ENCODE measurements around the gene CCDC60.

CCDC60 gene

DNA sequence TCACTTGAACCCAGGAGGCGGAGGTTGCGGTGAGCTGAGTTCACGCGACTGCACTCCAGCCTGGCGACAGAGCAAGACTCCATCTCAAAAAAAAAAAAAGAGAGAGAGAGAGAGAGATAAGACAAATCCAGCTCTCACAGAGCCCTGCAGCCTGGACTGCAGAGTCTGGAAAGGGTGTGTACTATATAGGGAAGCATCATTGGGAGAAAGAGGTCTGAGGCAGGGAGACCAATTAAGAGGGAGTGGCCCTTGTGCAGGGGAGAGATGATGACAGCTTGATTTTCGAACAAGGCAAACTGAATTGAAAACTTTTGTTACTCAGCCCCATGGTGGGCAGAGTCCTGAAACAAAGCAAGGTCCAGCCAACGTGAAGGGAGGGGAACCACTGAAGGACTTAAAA is 116.2 kb downstream of the CCDC60 start:
- DNase-seq = no peak

DNA sequence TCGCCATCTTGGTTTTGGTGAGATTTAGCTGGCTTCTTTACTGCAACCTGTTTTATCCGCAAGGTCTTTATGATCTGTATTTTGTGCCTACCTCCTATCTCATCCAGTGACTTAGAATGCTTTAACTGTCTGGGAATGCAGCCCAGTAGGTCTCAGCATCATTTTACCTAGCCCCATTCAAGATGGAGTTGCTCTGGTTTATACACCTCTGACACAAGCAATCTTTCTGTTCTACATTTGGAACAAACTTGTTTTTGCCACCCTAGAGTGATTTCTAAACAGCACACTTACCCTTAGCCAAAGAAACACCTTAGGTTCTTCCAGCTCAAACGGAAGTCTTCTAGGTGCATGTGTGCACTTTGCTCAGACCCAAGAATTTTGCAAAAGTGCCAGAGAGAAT is 122.3 kb downstream of the CCDC60 start:
- DNase-seq = no peak

DNA sequence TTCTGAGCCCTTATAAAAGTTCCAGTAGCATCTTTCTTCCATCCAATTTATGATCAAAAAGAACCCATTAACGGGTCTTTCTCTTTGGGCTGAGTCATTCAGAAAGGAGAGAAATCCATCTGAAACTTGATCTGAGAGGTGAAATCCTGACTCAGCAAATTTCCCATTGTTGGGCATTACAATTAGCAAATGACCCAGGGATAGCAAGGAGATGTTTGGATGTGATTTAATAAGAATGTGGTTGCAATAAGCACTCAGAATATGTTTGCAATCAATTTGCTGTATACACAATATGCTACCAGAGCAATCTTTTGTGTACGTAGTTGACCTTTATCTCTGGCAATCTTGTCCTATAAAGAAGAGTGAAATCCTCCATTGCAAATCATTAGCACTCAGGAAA is 122.7 kb downstream of the CCDC60 start:
- DNase-seq = no peak

DNA sequence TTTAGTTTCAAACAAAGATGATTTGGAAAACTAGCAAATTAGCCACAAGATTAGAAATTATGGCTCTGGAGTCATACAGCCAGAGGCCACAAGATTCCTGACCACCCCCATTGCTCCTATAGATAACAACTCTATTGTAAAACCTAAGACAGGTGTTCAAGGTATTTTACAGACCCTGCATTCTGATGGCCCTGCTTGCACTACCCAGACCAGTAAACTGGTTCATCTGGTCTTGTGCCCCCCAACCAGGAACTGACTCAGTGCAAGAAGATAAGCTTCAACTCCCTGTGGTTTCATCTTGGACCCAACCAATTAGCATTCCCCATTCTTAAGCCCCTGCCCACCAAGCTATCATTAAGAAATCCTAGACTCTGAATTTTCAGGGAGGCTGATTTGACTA is 125.0 kb downstream of the CCDC60 start:
- DNase-seq = no peak

DNA sequence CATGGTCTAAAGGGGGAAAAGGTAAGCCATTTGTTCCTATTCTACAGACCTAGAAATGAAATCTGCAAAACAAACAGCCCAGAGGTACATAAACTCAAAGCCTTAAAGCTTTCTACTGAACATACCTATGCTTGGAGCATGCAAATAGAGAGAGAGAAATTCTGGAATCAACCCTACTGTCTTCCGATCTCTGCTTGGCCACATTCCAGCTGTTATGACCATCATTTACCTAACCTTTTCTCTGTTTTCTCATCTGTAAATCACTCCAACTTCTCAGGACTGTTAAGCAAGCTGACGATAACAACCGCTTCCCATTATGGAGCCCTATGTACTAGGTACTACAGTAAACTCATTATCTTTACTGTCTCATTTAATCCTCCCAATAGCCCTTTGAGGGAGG is 126.3 kb downstream of the CCDC60 start:
- DNase-seq = no peak

DNA sequence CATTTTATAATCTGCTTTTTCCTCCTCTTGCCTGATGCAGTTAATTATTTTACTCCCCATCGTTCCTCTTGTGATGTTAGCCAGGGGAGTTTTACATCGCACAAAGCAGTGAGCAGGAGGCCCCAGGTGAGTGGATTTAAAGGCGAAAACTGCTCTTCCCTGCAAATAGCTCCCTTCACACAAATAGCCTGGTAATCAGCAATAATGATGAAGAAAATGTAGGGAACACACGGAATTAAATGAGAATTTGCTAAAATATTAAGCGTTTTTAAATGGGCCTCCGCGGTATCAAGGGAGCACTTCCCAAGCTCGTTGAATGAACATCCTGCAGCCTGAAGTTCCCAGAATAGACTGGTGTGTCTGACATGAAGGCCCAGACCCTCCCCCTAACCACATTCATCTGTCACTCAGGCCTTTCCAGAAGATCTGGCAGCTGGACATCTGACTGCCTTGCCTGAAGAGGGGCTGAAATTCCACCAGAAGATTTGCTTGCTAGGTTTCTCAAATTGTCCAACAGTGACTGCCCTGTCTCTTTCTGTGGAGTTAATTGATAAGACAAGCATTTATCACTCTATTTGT is 127.2 kb downstream of the CCDC60 start:
- DNase-seq = no peak

DNA sequence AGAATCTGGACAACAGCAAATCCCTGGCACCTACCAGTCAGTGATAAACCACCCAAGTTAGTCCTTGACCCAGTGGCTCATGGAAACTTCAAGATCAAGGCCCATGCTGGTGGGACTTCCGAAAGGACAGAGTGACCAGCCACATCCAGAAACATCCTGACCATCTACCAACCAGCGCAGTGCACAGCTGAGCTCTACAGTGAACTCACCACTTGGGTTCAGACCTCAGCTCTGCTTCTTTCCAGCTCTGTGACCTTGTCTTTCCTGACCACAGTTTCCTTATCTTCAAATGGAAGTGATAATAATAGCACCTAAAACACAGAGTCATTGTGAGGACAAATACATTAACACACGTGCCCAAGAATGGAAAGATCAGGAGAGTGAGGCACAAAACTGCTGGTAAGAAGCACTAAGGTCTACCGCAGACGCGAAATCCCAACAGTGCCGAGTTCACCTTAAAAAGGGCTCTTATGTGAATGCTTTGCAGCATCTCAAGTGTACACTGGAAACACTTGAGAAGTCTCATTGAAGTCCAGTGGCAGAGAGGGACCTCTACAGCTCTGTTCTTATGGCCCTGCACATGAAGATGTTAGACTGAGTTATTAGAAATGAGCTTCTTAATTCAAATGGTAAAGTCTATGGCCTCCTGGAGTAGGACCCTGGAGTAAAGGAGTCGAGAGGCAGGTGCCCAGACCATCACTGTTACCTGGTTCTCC is 128.8 kb downstream of the CCDC60 start:
- no peak for DNase-seq

DNA sequence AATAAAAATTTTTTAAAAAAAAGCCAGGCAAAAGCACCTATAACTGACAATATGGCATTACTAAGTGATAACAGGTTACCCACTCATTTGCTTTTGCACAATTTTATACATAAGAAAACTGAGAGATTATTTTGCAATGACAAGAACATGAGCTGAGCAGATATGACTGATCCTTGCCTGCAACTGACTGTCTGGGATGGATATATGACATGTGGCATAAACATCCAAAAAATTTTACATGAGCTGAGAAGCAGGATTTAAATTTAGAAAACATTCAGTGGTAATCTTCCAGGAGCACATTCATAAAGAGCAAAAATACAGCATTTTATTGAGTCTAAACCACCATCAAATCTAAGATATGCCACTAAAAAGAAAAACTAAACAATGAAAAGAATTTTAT is 133.8 kb downstream of the CCDC60 start:
- DNase-seq = no peak

DNA sequence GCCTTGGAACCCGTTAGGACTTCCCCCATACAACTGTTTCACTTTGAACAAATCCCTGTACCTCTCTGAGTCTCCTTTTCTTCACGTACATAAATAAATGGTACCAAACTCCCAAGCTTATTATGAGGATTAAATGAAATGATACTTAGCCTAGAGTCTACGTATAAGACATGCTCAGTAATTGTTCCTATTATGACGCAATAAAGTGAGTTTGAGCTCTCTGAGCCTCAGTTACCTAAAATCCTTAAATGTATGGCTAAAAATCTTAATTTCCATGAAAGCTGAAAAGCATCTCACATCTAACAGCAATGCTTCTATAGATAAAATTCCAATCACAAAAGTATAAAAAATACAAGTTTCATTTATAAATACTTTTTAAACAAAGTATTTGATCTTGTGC is 141.1 kb downstream of the CCDC60 start:
- DNase-seq = no peak

DNA sequence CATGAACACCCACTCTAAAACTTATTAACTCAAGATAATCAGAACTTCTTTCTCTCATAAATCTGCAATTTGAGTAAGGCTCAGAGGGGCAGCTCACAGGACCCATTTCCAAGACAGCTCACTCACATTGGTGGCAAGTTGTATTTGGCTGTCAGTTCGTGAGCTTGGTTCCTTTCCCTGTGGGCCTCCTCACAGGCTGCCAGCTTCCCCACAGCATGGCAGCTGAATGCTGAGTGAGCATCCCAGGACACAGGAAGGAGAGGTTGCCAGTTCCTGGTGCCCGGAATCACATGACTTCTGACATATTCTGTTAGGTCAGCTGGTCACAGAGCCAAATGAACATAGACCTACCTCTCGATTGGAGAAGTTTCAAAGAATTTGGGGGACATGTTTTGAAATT is 142.4 kb downstream of the CCDC60 start:
- no peak for DNase-seq

DNA sequence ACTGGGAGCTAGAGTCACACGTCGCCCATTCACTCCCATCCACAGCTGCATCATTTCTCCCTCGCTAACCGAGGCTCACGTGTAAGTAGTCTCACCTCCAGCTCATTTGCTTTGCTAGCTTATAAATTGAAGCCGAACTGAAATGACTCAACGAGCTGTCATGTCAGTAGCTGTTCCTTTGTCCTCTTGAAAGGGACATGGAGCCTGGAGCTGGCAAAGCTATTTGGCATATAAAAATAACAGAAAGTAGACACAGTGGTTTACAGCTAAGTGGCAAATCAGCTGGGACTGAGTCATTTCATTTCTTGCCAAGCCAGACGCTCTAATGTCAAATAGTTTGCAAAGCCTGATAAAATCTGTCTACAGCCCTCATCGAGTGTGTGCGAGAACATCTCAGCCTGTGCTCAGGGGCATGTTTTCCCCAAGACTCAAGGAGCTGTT is 144.6 kb downstream of the CCDC60 start:
- DNase-seq = no peak

DNA sequence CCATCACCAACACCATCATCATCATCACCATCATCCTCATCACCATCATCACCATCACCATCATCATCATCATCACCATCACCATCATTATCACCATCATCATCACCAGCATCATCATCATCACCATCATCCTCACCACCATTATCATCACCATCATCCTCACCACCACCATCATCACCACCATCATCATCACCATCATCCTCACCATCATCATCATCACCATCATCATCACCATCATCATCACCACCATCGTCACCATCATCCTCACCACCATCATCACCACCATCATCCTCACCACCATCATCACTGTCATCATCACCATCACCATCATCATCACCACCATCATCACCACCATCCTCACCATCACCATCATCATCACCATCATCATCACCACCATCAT is 146.0 kb downstream of the CCDC60 start:
- no peak for DNase-seq

DNA sequence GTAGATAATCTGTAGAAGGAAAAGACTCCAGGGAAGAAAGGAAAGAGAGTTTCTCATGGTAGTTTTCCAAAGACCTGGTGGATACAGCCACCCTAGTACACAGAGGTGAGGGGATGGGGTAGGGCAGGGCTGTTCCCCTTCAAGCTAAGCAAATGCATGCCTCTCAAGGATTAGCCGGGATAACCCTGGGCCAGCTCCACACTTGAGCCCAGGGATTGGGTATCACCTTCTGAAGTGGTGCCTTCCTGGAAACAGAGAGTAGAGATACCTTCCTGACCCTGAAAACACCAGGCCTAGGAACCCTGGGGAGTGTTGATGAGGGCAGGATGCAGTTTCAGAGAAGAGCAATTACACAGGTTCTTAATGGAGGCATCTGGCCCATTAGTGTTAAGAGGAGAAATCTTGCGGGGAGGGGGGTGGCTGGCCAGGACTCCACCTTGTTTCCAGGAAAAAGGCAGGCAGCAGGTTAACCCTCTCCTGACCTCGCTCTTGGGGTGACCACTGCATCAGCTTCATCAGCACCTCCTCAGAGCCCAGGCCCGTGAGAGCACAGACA is 152.1 kb downstream of the CCDC60 start:
- no peak for DNase-seq

DNA sequence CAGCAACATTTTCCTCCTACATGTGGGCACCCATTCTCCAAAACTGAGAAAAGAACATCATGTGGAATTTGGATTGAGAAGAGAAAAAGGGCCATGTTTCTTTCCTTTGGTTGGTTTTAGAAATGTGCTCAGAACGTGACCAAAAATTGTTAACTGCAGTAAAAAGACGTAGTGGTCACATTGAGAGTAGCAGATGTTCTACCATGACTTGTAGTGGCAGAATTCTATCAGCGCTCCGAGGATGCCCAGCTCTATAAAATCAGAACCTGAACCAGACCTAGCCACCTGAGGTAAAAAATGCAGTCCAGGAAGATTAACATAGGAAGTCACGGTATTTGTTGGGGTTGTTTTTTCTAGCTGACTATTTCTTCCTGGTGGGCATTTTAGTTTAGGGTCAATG is 157.3 kb downstream of the CCDC60 start:
- no peak for DNase-seq

DNA sequence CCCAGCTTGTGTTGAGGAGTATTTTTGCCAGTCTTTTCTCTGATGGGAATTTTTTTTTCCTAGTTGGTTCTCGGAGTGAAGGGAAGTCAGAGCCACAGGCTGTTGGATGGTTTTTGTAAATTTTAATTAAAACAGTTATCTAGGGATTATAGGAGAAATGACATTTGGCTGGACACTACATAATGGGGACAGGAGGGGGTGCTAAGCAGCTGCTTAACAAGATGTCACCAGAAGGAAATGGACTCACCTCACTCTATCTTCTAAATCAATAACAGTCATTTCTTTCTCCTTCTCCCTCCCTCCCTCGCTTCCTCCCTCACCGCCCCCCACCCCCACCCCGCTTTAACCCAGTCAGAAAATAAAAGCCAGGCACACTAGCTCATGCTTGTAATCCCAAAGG is 165.7 kb downstream of the CCDC60 start:
- DNase-seq = no peak

DNA sequence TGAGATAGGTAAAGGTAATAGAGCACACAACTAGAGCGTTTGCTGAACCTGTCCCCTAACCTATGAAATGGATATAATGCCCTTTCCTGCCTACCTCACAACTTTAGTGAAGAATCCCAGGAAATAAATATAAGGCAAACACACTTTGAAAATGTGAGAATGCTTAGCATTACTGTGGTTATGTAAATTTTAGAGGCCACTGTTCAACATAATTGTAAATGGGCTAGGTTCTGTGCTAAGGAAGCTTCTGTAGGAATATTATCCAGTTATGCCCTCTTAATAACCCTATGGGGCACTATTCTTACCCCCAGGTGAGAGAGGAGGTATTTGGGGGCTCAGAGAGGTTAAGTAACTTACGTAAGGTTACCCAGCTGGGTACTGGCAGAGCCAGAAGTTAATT is 166.5 kb downstream of the CCDC60 start:
- no peak for DNase-seq

DNA sequence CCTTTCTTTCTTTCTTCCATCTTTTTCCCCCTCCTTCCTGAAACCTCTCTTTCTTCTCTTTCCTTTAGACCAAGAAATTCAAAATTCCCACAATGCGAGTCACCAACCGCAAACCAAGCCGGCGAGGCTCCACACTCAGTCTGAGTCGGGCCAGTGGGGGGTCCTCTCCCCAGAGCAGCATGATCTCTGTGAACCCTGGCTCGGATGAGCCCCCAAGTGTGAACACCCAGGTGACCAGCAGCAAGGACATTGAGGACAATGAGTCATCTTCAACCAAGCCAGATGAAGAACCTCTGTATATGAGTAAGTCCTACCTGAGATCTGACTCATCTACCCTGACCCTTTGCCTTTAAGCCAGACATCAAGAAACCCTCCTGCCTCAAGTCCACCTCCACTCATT is 170.5 kb downstream of the CCDC60 start:
- no peak for DNase-seq

DNA sequence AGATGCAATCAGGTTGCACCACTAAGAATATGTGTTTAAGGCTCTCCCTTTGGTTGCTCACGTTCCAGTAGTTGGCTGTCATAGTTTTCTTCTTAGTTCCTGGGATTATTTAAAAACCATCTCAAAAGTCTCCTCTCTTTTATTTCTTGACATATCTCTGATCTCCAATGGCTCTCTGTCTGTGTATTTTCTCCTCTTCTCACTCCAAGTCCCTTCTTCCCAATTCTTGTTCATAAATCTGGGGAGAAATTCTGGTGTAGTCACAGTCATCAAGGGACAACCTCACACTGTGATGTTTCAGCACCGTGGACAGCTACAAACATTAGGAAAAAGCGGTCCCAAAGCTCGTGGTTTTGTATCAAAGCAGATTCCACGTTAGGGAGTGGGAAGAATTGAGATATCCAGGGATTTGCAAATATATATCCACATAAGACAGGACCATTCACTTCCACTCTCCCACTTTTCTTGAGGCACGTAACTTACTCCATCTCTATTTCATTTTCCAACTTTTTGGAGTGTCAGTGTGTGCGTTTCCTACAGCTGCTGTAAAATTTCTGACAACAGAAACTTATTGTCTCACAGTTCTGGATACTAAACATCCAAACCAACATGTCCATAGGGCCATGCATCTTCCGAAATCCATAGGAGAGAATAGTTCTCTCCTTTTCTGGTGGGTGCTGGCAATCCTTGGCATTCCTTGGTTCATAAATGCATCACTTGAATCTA is 178.4 kb downstream of the CCDC60 start:
- DNase-seq = no peak

DNA sequence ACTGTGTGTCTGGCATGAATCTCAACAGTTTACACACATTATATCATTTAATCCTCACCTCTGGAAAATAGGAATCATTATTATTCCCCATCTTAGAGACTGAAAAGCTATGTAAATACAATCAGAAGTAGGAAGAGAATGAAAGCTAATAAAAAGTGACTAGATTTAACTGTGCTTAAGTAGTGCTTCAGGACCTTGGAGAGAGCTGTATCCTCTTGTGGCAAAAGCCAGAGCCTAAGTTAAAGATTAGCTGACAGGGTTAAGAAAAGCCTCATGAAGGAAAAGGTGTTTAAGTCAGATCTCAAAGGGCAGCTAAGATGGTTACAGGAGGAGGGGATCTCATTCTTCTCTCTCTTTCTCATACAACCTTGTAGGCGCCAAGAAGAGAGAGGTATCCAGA is 193.7 kb downstream of the CCDC60 start:
- DNase-seq = no peak

DNA sequence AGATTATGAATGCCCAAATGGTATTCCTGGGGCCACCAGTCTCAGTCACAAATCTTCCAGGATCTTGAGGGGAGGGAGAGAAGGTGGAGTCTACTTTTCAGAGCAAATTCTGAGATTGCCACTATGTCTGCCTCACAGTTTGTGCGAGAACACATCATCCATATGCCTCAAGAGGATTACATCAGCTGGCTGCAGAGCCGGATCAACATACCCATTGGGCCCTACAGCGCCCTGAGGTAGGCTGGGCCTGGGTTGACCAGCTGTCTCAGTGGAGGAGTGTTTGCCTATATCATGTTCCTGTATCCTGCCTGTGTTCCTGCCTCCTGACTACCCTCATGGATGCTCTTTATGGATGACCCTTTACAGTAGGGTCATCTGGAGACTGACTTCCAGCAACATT is 205.9 kb downstream of the CCDC60 start:
- DNase-seq = no peak

DNA sequence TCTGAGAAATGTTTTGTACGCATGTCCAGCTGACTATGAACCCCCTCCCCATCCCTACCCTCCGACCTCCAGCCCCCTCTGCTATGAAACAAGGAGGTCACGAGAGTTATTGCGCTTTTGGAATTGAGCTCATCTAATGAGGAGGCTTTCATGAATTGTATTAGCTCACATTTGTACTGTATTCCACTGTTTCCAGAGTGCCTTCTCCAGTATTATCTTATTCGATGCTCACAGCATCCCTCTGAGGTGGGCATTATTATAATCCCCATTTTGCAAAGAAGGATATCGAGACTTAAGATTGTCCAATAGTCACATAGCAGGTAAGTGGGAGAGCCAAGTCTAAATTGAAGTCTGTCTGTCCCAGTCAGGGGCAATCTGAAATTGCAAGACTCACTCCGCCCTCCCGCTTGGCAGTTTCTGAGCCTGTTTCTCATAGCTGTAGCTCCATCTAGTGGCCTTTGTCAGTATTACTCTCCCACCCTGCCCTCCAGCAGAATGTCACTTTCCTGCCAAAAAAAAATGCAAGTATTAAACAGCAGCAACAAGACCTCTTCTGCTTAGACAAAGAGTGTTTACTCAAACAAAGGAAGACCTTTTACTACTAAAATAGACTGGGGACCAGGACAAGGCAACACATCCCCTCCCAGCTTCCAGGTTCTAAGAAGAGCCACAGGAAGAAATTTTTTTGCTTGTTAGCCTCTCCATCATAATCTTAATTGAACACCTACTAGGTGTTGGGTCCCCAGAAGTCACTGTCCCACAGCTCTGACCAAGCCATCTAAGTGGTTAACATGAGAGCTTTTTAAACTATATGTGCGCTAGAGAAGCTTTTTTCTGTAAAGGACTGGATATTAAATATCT is 210.5 kb downstream of the CCDC60 start:
- peak; percentile 11 for DNase-seq

DNA sequence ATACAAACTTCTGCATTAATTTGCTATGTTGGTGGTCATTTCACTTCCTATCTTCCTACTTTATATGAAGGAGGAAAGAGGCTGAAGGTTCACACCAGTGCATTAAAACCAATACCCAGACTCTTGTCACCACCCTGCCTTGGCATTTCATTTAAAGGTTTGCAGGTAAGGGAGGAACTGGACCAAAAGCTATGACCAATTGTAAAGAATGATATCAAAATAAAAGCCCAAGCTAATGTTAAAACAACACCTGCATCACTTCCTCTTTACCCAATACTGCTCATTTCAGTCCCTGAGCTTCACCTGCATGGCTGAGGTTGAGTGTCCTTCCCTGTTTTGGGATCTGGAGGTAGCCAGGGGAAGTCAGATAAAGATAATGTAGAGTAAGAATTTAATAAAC is 211.8 kb downstream of the CCDC60 start:
- no peak for DNase-seq

DNA sequence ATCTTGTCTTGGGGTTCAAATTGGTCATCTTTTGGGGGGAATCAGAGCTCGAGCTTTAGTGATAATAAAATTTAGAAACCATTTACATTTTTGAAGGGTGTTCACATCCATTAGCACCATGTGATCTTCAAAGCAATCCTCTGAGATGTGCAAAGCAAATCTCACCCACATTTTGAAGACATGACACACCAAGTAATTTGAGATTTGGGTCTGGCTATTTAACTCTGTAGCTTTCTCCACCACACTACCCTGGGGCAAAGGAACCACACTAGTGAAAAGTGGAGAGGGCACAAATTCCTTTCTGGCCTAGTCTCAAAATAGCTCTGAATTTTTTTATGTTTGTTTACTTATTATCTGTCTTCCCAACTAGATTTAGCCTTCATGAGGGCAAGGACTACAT is 212.5 kb downstream of the CCDC60 start:
- DNase-seq = no peak
